Right hindlimb (tissue), 1 donor: ENCODE measurements around the gene PARVB.
A peak's percentile ranks its signal among the peaks of the same experiment; 100 is the strongest.

Experiments used
- DNase-seq: peaks from one replicate; pipeline ENCODE4 v3.0.0-alpha.2; 2018

PARVB gene, protein sequence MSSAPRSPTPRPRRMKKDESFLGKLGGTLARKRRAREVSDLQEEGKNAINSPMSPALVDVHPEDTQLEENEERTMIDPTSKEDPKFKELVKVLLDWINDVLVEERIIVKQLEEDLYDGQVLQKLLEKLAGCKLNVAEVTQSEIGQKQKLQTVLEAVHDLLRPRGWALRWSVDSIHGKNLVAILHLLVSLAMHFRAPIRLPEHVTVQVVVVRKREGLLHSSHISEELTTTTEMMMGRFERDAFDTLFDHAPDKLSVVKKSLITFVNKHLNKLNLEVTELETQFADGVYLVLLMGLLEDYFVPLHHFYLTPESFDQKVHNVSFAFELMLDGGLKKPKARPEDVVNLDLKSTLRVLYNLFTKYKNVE

DNA sequence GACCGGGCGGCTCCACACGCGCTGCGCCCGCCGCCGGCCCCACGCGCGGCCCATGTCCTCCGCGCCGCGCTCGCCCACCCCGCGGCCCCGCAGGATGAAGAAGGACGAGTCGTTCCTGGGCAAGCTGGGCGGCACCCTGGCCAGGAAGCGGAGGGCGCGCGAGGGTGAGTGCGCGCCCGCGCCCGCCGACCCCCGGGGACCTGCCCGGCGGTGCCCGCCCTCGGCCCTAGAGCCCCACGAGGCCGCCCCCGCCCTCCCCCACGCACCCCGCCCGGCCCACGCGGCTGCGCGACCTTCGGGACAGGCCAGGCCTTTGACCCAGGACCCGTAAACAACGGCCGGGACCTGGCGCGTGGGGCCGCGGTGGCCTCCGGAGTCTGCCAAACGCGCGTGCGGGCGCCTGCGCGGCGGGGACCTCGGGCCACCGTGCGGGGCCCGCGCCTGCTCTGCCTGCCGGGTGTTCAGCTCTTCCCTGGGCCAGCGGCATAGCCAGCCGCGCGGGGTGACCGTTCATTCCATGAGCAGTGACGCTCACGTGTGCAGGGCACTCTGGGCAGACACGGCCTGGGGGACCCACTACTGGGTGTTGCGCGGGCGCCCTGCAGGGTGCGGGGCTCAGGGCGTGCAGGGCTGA is at the start of gene PARVB:
PARVB (plus strand) TSS at position 15 of the 634 bp plus-strand sequence; CDS start at position 53, 38 bp downstream.
- DNase-seq = no peak

DNA sequence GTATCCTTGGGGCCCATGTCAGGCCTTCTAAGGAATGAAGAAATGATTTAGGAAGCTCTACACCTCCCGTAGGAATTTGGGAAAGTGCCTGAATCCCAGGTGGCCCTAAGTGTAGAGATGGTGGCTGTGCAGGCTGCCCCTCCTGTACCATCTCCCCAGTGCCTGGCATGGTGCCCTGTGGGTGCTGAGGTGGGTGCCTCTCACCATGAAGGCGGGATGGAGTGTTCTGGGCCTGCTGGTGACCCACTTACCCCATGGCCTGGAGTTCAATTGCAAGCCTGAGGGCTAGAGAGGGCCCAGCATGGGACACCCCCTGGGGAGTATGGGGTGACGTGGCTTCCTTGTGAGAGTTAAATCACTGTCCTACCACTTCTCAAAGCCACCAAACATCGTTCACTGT is 49.1 kb upstream of the PARVB start:
- DNase-seq = no peak

DNA sequence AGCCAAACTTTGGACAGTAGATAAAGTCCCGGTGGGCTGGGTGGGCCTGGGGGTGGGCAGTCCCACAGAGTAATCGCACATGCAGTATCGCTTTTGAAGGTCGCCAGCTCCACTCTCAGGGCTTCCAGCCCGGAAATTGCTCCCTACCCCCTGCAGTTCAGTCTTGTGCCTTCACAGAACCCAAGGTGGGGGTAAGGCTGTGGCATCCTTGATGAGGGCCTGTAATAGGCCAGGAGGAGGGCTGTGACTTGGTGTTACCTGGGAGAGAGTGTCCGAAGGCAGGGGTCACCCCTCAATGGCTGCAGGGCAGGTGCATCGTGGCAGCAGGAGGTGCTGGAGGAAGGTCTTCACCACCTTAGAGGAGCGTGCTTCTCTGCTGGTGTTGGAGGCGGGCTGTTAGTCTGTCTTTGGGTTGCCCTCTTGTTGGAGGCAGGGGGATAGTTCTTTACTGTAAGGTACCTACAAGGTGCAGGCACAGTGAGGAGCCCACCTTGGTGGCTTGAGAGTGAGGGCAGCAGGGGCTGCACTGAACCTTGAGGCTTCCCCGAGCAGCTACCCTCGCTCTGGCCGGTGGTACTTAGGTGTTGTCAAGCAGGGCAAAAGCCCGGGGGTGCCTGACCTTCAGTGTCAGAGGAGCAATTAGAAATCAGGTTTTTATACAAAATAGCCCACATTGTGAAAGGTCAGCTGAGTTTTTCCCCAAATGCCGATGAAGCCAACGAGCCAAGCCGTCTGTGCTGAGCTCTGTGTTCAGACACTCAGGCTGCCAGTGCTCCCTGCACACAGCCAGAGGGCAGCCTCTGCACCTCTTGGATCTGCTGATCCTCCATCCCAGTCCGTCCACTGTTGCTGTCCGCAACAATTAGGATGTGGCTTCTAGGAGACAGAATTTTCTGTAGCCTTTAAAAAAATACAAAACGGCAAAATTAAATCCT is 47.0 kb upstream of the PARVB start:
- DNase-seq = no peak

DNA sequence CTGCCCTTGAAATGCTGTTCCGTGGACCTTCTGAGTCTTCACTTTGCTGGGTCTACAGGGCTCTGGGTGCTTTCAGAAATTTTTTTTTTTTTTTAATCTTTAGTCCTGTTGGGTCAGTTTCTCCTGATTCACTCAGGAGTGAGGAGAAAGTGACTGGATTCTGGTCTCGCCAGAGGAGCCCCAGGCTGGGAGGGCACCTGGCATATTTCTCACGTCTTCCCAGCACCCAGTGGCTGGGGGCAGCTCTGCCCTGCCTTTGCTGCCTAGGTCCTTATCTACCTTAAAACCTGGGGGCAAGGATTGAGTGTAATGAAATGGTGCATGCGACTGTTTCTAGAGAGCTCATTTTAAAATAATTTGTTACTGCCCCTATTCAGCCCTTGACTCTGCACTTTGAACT is 45.5 kb upstream of the PARVB start:
- no peak for DNase-seq

DNA sequence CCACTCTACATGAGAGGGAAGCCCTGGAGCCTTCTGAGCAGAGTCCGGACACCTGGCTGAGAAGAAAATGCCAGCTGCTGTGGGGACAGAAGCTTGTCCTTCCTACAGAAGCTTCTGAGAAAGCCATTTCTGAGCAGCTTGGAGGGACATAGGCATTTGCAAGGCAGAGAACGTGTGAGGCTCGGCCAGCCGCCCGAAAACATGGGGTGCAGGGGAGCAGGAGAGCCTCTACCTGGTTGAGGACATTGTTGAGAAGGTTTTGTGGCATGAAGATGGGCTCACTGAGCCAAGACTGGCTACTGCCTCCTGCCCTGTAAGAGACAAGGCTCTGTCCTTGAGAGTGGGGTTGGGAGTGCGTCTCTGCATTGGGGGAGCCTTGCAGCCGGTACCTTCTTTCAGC is 43.5 kb upstream of the PARVB start:
- no peak for DNase-seq

DNA sequence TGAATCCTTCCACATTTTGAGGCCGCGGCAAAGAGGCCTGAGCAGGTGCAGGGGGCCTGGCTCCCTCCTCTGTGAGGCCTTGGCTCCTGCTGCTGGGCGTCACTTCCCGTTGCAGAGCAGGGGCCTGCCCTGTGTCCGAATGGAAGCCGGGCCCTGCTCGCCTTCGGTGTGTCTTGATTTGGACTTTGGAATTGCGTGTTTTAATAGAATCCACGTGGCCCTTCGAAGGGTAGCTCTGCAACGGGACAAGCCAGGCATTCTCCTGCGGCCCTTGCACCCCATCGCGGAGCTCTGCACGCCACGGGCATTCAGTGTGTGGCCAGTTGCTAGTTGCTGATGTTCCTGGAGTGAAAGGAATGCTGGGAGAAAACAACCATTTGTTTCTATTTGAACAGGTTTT is 43.1 kb upstream of the PARVB start:
- no peak for DNase-seq

DNA sequence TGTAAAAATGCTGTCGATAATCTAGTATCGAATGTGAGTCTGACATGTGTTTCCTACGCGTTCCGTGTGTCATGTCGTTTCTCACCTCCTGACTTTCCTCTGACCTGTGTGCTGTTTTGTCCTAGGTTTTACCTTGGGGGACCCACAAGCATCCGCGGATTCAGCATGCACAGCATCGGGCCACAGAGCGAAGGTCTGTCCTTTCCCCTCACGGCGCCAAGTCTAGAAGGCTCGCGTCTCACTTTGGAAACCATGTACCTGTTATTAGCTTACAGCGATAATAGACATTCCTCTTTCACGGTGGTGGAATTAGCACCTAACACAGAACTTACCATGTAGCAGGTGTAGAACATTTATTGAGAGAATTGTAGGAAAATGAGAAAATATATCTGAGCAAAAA is 40.3 kb upstream of the PARVB start:
- no peak for DNase-seq

DNA sequence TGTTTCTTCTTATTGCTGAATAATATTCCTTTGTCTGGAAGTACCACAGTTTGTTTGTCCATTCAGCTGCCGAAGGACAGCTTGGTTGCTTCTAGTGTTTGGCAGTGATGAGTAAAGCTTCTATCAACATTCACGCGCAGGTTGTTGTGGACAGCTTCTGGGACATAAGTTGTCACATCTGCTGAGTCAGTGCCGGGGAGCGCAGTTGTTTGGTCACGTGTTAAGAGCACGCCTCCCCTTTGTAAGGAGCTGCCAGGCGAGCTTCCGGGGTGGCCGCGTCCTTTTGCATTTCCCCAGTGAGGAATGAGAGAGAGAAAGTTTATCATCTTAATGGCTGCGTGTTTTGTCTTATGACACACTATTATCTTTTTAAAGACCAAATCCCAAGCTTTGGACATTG is 38.6 kb upstream of the PARVB start:
- no peak for DNase-seq

DNA sequence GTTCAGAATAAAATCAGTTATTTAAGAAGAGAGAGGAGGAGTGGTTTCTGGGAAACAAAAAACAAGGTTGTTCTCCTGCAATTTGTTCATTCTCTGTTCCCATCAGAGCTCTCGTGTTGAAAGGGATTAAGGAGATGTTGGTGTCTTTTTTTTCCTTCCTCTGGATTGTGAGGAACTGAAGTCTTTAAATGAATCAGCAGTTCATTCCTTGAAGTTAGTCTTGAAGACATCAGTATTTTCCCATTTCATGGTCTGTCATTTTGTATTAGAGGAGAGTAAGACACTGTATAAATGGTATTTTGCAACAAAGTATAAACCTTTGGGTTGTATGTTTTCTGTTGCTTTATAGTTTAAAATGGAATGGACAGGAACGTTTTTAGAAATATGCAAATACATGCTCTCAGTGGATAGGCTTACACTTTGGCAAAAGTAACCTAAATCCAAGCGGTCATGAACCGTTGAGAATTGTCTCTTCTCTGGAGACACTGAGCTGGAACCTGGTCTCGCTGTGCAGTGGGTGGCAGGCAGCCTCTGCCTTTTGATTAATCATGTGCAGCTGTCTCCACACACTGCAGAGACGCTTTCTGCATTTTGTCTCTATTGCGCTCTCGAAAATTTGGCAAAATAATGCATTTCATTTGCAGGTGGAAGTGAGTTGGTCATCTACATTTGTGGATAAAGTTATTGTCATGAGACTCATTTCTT is 35.8 kb upstream of the PARVB start:
- no peak for DNase-seq

DNA sequence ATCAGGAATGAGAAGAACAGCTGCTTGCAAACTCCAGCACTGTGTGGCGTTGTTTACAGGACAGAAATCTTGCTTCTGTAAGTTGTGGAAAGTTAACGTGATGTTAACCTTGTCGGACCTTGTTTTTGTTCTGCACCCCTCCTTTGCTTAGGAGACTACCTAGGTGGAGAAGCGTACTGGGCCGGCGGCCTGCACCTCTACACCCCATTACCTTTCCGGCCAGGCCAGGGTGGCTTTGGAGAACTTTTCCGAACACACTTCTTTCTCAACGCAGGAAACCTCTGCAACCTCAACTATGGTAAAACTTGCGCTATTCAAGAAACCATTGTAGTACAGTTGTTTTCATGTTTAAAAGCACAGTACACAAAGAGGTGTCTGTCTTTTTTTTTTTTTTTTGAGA is 35.1 kb upstream of the PARVB start:
- no peak for DNase-seq

DNA sequence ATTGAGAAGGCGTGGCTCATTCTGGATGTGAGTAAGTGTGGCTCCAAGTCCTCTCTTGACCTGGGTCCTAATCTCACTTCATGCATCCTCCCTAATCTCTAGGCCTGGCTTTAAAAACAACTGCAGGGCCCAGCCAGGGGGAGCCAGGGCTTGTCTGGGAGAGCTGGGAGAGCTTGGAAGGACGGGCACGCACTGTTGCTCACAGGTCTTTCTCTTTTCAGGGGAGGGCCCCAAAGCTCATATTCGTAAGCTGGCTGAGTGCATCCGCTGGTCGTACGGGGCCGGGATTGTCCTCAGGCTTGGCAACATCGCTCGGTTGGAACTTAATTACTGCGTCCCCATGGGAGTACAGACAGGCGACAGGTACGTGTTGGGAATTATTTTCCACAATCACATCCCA is 34.1 kb upstream of the PARVB start:
- DNase-seq = no peak

DNA sequence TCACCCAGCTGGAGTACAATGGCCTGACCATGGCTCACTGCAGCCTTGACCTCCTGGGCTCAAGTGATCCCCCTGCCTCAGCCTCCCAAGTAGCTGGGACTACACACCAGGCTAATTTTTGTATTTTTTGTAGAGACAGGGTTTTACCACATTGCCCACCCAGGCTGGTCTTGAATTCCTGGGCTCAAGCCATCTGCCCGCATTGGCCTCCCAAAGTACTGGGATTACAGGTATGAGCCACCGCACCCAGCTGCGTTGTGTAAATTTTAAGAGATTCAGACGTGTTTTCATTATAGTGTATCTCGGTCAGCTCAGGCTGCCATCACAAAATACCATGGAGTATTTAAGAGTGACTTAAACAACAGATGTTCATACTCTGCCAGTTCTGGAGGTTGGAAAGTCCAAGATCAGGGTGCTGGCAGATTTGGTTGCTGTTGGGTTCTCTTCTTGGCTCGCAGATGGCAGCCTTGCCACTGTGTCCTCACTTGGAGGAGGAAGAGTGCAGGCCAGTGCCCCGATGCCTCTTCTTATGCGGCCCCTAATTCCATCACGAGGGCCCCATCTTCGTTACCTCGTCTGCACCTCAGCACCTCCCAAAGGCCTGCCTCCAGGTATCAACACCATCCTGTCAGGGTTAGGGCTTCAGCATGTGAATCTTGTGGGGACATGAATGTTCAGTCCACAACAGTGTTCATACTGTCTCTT is 32.6 kb upstream of the PARVB start:
- DNase-seq = no peak

DNA sequence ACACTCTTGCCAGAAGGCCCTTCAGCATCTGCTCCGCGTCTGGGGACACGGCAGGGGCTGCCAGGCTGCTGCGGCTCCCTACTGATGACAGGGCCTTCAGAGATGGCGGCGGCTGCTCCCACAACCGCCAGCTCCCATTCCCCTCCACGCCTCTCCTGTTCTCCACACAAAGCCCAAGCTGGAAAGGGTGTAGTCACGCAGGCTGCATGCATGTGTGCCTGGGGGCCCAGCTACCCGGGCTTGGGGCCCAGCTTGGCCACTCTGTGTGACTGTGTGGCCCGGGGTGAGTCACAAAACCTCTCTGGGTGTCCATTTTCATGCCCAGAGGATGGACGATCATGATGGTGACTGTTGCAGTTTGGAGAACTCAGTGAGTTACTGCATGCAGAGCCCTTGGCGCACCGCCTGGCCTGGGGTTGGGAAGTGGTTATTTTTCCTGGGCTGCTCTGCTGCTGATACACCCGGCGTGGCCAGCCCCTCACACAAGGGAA is 31.7 kb upstream of the PARVB start:
- no peak for DNase-seq

DNA sequence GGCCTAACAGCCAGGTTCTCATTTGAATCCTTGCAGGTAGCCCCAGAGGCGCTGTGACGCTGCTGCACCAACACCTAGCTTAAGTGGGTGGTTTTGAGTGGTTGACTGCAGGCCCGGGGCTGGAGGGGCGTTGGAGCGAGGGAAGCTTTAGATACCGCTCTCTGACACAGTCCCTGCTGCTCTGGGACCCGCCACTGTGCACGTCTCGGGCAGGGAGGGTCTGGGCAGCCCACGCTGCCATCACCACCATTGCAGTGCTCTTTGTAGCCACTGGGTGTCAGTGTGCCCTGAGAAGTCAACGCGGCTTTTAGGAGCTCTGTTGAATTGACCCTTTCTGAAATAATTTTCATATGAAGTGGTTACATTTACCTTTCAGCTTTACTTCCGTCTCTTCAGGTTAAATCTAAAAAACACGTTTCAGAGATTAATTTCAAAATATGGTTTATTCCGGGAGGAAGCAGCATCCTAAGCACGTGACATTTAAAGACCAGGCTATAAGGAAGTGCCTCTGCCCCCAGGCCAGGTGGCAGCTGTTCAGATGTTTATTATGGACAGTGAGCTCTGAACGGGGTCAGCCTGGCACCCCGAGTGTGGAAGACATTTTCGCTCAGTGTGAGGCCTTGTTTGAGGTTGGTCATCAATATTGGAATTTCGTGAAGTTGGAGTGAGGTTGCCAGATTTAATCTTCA is 30.9 kb upstream of the PARVB start:
- peak; percentile 68 for DNase-seq

DNA sequence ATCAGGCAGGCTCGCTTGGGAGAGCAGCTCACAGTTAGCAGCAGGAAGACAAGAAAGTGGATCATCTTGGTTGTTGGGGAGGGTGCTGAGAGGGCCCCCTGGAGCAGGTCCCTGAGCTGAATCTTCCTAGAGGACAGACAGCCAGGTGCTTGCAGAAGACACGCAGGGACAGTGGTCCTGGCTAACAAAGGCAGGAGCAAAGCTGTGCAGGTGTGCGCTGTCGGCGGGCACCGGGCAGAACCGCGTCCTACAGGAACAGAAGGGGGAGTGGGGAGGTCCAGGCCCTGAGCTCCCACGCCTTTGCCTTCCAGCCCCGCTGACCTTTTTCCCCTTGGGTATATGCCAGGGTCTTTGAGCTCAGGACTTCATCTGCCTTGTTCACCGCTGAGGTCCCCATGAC is 30.1 kb upstream of the PARVB start:
- no peak for DNase-seq

DNA sequence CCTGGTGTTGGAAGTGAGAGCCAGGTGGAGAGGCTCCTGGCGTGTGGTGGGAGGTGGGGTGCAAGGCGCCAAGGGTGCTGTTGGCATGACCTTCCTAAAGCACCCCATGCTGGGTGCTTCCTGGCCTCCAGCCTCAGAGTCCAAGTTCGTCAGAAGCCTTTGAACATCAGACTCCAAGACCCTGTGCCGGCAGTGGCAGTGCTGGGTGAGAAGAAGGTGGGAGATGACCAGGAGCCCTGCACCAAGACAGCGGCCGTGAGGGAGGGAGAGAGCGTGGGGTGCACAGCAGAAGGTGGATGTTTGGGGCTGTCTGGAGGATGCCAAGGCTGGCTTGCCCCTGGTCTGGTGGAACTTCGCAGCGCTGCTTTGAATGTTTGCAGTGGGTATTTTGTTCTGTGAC is 29.7 kb upstream of the PARVB start:
- DNase-seq = no peak

DNA sequence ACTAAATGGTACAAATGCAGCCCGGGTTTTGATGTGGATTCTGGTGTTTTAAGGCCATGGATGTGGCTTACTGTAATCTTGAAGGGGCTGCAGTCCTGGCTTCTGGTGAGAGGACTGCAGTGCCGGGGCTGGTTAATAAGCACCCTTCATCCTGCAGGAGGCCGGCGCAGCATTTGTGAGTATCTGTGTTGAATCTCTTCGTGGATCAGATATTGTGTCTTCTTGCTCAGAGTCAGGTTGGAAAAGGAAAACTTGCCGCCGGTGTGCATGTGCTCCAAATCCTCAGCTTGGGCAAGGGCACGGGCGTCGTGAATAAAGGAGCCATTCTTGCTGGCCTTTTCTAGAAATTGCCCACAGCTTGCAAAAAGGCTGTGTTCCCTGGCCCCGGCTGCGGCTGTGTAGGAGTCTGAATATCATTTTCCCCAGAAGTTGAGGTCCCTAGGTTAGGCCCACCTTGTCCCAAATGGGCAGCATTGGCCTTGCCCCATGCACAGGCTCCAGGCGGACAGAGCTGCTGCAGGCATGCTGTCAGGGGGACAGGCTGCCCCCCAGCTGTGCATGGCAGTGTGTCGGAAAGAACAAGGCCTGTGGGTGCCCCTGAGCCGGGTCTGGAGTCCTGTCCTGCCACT is 28.9 kb upstream of the PARVB start:
- DNase-seq = no peak

DNA sequence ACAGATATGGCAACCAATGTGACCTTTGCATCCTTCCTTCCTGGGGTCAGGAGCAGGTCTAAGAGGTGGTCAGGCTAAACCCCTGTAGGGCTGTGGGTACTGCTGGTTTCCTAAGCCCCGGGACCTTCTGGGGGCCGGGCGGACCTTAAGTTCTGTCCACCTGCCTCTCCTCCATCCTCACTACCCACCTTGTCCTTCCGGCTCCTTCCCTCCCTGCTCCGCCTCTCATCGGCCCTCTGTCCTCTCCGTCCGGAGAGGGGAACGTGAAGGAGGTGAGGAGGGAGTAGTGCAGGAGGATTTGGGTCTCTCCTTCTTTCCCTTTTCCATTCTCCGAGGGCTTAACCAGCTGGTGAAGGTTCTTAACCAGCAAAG is 28.3 kb upstream of the PARVB start:
- no peak for DNase-seq

DNA sequence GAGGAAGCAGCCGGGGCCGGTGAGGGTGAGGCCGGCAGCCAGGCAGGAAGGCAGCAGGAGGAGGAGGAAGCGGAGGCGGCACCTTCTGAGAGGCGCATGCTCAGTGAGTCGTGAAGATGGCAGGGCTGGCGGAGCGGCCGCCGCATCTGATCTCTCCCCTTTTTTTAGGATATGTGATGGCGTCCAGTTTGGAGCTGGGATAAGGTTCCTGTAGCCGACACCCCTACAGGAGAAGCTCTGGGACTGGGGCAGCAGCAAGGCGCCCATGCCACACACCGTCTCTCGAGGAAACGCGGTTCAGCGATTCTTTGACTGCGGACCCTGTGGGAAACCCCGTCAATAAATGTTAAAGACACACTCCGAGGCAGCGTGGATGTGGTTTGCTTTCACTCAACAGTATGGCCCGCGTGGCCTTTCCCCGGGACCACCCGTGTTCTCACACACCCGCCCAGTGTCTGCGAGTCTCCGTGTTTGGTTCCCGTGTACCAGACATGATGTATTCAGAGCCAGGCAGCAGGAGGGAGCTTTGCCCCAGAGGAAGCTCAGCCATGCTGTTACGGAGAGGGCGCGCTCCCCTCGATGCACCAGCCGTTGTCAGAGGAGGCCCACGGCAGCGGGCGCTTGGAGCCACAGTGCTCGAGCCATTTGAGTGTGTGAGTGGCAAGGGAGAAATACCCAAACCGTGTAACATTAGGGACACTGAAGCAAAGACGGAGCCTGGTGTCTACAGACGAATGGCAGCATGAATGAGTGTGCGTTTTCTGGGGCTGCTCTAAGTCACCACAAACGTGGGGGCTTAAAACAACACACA is 27.7 kb upstream of the PARVB start:
- DNase-seq = no peak

DNA sequence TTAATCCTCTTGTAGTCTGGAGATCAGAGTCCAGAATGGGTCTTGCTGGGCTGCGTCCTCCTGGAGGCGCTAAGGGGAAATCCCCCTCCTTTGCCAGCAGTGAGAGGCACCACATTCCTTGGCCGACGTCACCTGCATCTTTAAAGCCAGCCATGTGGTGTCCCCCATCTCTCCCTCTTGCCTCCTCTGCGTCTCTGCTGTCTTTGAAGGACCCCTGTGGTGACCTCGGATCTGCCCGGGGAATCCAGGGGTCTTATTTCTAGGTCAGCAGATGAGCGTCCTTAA is 27.2 kb upstream of the PARVB start:
- DNase-seq = no peak
